SU-DHL-6 (cell line): Measurements from ENCODE around the gene USP46.

Source experiments
- CTCF ChIP-seq: fragments of 200-600 bp; sonication (generic); IDR thresholded peaks from one replicate; pipeline ENCODE4 v1.5.1; 2017; ENCODE audit warnings: antibody characterized with exemption, mild to moderate bottlenecking, low read length, moderate library complexity; ENCODE audit not compliant: insufficient read depth, poor library complexity, severe bottlenecking
- EZH2phosphoT487 ChIP-seq: fragments of 200-600 bp; sonication (generic), shearing (Covaris generic); conservative IDR thresholded peaks from 2 replicates; pipeline ENCODE4 v1.6.1; 2018; ENCODE audit warnings: mild to moderate bottlenecking, antibody characterized with exemption, low read length, moderate library complexity, mixed read lengths

DNA sequence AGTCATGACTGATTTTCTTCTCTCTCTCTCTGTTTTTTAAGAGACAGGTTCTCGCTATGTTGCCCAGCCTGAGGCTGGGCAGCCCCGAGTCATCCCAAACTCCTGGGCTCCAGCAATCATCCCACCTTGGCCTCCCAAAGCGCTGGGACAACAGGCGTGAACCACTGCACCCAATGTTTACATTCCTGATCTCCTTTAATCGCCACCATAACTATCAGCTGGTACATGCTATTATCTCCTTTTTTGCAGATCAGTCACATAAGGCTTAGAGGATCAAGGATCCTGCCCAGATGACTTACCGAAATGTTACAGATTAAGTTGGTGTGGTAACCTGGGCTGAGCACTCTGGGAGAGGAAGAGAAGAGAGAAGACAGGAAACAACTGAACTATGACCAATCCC is 1.5 kb upstream of the USP46 start:
- TF ChIP-seq CTCF: no peak
- TF ChIP-seq EZH2phosphoT487: no peak
